GM13977 (cell line): ENCODE measurements around the gene DIS3.

Source experiments
- DNase-seq: peaks from one replicate; pipeline ENCODE4 v3.0.0; 2012; ENCODE audit warnings: low spot score
- in situ Hi-C: fragments of 300-500 bp; cut with MboI; formaldehyde crosslinking; loops from one replicate; pipeline ENCODE4 v1.12.0; 2022; ENCODE audit warnings: low sequenced_read_pairs, low pct_unique_long_range_greater_than_20kb, mixed read lengths, inconsistent platforms; ENCODE audit not compliant: unreplicated experiment
- TF ChIP-seq, protein P1 (sequence below): IDR thresholded peaks from 2 replicates; pipeline ENCODE4 v1.5.1; 2012; ENCODE audit warnings: mild to moderate bottlenecking, control low read depth; ENCODE audit not compliant: insufficient read depth; ENCODE audit errors: extremely low read depth, missing control alignments

Gene DIS3

DNA sequence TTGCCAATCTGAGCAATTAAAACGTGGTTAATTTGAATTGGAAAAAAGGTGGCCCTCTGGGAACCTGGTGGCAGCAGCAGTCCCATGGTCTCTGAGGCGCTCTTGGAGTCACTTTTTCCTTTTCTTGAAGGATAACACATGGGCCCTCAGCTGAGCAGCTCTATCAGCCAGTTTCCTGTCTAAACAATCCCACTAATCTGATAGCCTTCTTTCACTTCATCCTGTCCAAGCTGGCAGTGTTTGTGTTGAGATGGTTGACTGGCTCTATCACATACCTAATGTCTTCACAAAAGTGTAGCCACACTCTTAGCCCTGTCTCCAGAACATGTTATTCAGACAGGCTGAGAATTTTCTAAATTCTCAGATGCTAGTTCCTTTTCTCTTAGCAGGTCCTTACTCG is 64.9 kb downstream of the DIS3 start:
- TF ChIP-seq, protein P1, sequence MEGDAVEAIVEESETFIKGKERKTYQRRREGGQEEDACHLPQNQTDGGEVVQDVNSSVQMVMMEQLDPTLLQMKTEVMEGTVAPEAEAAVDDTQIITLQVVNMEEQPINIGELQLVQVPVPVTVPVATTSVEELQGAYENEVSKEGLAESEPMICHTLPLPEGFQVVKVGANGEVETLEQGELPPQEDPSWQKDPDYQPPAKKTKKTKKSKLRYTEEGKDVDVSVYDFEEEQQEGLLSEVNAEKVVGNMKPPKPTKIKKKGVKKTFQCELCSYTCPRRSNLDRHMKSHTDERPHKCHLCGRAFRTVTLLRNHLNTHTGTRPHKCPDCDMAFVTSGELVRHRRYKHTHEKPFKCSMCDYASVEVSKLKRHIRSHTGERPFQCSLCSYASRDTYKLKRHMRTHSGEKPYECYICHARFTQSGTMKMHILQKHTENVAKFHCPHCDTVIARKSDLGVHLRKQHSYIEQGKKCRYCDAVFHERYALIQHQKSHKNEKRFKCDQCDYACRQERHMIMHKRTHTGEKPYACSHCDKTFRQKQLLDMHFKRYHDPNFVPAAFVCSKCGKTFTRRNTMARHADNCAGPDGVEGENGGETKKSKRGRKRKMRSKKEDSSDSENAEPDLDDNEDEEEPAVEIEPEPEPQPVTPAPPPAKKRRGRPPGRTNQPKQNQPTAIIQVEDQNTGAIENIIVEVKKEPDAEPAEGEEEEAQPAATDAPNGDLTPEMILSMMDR = no peak
- in situ Hi-C loops = no loop called here
- DNase-seq = no peak
